ENCODE measurements around the gene EIF5A2.
"Not testable (repeated sequence)": the region's sequence is repeated elsewhere in the genome, so short reads cannot be mapped to it uniquely, and the experiment has no call there.

Gene EIF5A2

GRCh38 chr3:170941551-170941950, 33.1 kb upstream of the EIF5A2 start:
- TF ChIP-seq, protein P1, sequence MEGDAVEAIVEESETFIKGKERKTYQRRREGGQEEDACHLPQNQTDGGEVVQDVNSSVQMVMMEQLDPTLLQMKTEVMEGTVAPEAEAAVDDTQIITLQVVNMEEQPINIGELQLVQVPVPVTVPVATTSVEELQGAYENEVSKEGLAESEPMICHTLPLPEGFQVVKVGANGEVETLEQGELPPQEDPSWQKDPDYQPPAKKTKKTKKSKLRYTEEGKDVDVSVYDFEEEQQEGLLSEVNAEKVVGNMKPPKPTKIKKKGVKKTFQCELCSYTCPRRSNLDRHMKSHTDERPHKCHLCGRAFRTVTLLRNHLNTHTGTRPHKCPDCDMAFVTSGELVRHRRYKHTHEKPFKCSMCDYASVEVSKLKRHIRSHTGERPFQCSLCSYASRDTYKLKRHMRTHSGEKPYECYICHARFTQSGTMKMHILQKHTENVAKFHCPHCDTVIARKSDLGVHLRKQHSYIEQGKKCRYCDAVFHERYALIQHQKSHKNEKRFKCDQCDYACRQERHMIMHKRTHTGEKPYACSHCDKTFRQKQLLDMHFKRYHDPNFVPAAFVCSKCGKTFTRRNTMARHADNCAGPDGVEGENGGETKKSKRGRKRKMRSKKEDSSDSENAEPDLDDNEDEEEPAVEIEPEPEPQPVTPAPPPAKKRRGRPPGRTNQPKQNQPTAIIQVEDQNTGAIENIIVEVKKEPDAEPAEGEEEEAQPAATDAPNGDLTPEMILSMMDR (IDR thresholded peaks at IDR 0.05; ENCODE audit: low read depth, low read length) = no peak
- DNase-seq (ENCODE audit: extremely low read depth, low read depth) = no peak

- not testable (repeated sequence) for DNase-seq (ENCODE audit: extremely low read depth, low read depth)
These were observed 24.6 kb upstream of the EIF5A2 start for GRCh38 chr3:170933039-170933438.

- not testable (repeated sequence) for DNase-seq (ENCODE audit: extremely low read depth, low read depth)
These were observed 15.1 kb upstream of the EIF5A2 start for GRCh38 chr3:170923553-170923952.

DNA sequence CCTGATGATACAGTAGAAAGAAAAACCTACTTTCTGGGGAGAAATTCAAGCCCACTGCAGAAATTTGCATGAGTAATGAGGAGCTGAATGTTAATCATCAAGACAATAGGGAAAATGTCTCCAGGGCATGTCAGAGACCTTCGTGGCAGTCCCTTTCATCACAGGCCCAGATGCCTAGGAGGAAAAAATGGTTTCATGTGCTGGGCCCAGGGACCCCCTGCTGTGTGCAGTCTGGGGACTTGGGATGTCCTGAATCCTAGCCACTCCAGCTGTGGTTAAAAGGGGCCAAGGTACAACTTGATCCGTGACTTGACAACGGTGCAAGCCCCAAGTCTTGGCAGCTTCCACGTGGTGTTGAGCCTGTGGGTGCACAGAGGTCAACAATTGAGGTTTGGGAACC, 10.3 kb upstream of the EIF5A2 start:
- DNase-seq (ENCODE audit: extremely low read depth, low read depth) = no peak
- TF ChIP-seq, protein P1 (IDR thresholded peaks at IDR 0.05; ENCODE audit: low read depth, low read length) = no peak

DNA sequence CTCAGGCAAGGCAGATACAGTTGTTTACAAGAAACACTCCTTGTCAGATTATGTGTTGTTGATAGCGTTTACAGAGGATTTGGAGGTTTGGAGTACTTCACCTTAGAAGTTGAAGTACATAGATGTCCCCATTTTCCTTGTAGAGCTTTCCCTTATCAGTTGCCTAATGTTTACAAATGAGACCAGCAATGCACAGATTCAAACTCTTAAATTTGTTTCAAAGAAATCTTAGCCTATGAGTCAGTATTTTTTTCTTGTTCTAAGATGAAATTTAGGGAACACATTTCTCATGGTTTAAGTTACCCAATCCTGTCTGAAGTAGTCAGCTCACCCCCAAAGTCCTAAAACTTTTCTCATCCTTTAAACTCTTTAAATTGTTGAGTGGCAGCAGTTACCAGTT, 6.3 kb upstream of the EIF5A2 start:
- TF ChIP-seq, protein P1 (IDR thresholded peaks at IDR 0.05; ENCODE audit: low read depth, low read length) = no peak
- no peak for DNase-seq (ENCODE audit: extremely low read depth, low read depth)

GRCh38 chr3:170914212-170914611, 5.8 kb upstream of the EIF5A2 start:
- DNase-seq (ENCODE audit: extremely low read depth, low read depth) = no peak
- TF ChIP-seq, protein P1 (IDR thresholded peaks at IDR 0.05; ENCODE audit: low read depth, low read length) = no peak

DNA sequence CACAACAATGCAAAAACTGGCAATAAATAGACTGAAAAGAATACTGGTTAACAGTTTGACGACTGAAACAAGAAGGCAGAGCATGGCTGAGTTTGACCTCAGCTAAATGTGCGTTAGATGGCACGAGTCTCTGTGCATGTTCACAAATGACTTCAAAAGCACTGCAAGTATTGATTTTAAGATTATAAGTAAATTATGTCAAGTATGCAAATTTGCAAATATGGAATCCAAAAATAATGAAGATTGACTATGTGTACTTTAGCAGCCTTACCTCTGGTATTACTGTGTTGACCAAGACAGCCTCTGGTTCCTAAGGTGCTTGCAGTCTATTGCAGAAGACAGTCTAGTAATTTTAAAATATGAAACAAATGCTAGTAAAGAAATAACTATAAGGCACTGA, 2.6 kb upstream of the EIF5A2 start:
- TF ChIP-seq, protein P1 (IDR thresholded peaks at IDR 0.05; ENCODE audit: low read depth, low read length) = no peak
- DNase-seq (ENCODE audit: extremely low read depth, low read depth) = no peak

GRCh38 chr3:170910542-170910941, 2.1 kb upstream of the EIF5A2 start:
- TF ChIP-seq, protein P1 (IDR thresholded peaks at IDR 0.05; ENCODE audit: low read depth, low read length) = no peak

More at GRCh38 chr3:170910542-170910941, 2.1 kb upstream of the EIF5A2 start:
- DNase-seq (ENCODE audit: extremely low read depth, low read depth) = no peak
